Fibroblast of villous mesenchyme (primary cell): ENCODE results near the gene CD40. TPM values are rescaled to one million over a fixed set of nuclear protein-coding genes. Genes with fewer than 3 reads are reported as not detected.

ENCODE experiments used
- DNase-seq: peaks from one replicate; pipeline ENCODE4 v3.0.0-alpha.2; 2010; ENCODE audit warnings: low read depth
- H3K4me3 ChIP-seq: 2 replicates; pipeline ENCODE4 v1.5.1; 2011; ENCODE audit warnings: low read depth, mild to moderate bottlenecking, low read length
- total RNA-seq: library from RNA; depleted of rRNA; stranded (reverse); fragments of >200 nt; gene quantifications from 2 replicates; pipeline ENCODE4 v1.2.3, GENCODE V29; 2012
- TF ChIP-seq, protein P1 (sequence below): IDR thresholded peaks from 2 replicates; pipeline ENCODE4 v1.5.1; 2012; ENCODE audit warnings: low read depth, mild to moderate bottlenecking, low read length; ENCODE audit not compliant: insufficient read depth

CD40 gene
- total RNA-seq, 1 donor = 0.43 TPM

DNA sequence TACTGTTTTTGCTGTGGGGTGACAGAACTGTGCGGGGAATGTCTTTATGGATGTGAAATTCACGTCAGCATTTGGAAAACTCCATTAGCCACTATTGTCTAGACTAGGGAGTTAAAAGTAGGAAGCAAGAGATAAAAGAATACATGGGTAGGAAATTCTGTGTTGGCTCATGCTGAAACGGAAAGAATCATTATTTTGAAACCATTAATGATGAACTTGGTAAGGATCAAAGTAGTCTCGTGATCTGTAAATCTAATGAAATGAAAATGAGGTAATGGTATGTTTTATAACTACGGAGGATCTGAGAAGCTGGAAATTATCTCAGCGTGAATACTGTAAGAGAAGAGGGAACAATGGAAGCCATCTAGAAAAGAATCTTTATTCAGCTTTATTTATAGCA lies 11.1 kb upstream of the CD40 start:
- TF ChIP-seq, protein P1, sequence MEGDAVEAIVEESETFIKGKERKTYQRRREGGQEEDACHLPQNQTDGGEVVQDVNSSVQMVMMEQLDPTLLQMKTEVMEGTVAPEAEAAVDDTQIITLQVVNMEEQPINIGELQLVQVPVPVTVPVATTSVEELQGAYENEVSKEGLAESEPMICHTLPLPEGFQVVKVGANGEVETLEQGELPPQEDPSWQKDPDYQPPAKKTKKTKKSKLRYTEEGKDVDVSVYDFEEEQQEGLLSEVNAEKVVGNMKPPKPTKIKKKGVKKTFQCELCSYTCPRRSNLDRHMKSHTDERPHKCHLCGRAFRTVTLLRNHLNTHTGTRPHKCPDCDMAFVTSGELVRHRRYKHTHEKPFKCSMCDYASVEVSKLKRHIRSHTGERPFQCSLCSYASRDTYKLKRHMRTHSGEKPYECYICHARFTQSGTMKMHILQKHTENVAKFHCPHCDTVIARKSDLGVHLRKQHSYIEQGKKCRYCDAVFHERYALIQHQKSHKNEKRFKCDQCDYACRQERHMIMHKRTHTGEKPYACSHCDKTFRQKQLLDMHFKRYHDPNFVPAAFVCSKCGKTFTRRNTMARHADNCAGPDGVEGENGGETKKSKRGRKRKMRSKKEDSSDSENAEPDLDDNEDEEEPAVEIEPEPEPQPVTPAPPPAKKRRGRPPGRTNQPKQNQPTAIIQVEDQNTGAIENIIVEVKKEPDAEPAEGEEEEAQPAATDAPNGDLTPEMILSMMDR = no peak
- H3K4me3 ChIP-seq = no peak overlapping the region
- DNase-seq = no peak

DNA sequence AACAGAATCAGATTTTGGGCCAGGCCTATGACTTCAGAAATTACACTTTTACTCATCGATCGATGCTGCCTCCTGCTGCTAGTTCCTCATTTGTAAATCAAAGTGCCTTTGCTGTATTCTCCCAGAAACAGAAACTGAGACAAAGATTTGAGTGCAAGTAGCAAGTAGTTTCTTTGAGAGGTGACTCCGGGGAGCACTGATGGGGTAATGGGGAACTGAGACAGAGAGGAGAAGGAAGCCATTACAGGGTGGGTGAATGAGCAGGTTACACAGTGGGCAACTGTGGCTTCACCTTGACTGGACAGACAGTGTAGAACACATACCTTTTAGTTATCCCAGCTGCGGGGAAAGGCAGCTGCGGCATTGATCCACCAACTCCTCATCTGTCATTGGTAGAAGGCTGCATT lies 9.7 kb upstream of the CD40 start:
- TF ChIP-seq, protein P1 = no peak
- DNase-seq = no peak
- H3K4me3 ChIP-seq = no peak overlapping the region

DNA sequence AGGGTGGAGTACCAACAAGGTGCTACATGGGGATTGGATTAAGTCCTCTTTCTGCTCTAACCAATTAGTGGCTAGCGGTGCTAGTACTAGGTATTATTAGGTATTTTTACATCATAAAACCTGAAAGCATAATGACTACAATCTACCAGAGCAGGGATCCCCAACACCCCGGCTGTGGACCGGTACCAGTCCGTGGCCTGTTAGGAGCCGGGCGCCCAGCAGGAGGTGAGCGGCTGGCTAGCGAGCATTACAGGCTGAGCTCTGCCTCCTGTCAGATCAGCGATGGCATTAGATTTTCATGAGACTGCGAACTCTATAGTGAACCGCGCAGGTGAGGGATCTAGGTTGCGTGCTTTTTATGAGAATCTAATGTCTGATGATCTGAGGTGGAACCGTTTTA lies 9.1 kb upstream of the CD40 start:
- no peak overlapping the region for H3K4me3 ChIP-seq
- TF ChIP-seq, protein P1 = no peak
- DNase-seq = no peak

DNA sequence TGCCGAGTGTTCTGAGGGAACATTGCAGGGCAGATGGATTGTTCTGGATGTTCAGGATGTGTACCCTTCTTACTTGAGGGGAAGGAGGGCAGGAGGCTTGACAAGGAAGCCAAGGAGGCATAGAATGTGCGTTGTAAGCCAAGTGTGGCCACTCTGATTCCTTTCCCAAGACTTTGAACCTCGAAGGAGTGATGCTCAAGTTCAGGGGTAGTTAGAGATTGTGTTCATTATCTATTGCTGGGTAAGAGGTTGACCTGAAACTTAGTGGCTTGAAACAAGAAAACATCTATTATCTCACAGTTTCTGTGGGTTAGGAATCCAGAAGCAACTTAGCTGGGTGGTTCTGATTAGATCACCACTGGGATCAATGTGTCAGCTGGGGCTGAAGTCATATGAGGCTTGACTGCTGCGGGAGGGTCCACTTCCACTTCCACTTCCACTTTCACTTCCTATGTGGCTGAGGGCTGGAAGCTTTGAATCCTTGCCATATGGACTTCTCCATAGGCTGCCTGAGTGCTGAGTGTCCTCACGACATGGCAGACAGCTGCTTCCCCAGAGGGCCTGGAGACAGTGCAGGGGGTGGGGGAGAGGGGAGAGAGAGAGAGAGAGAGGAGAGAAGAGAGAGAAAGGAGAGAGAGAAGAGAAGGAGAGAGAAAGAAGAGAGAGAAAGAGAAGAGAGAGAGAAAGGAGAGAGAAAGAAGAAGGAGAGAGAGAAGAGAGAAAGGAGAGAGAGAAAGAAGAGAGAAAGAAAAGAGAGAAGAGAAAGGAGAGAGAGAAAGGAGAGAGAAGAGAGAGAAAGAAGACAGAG lies 6.9 kb upstream of the CD40 start:
- TF ChIP-seq, protein P1 = no peak
- DNase-seq = peak; percentile 12
- no peak overlapping the region for H3K4me3 ChIP-seq

DNA sequence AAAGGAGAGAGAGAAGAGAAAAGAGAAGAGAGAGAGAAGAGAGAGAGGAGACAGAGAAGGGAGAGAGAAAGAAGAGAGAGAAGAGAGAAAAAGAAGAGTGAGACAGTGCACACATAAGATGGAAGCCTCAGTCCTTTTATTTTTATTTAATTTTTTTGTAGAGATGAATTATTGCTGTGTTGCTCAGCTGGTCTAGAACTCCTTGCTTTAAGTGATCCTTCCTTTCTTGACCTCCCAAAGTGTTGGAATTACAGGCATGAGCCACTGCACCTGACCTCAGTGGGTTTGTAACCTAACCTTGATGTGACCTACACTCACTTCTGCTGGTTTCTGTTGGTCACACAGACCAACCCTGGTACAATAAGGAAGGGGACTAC lies 6.3 kb upstream of the CD40 start:
- TF ChIP-seq, protein P1 = no peak
- no peak overlapping the region for H3K4me3 ChIP-seq
- DNase-seq = no peak

DNA sequence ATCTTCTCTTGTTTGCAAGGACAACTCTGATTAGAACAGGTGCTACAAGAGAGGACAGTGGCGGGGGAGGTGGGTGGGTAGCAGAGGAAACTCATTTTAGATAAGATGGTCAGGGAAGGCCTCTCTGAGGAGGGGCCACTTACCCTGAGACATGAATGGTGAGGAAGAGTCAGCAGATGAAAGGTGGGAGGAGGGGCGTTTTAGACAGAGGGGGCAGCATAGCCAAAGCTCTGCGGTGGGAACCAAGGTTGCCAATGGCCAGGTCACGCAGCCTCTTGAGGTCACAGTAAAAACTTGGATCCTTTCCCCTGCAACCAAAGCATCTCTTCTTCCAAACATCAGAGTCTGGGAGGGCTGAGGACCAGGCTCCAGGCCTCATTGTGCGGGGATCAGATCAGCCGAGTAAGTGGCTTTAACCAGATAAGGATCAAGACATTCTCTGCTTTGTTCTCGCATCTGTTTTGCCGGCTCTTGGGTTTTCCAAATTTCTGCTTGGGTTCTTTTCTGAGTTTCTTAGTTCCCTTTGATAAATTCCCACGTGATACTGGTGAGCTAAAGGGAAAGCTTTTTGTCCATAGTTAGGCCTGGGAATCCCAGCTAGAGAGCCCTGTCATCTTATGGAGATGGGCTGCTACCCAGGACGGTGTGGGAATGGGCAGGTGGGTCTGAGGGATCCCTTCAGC lies 5.5 kb upstream of the CD40 start:
- DNase-seq = no peak
- H3K4me3 ChIP-seq = no peak overlapping the region
- TF ChIP-seq, protein P1 = no peak
